Liver (tissue), 9 donors: ENCODE results near the gene NAGLU. TPM values are rescaled to one million over a fixed set of nuclear protein-coding genes. Genes with fewer than 3 reads are reported as not detected.

Source experiments
- DNase-seq: peaks from one replicate; pipeline ENCODE4 v3.0.0-alpha.2; 2017; ENCODE audit warnings: low spot score
- H3K27ac ChIP-seq, 2 donors: one replicate each; pipeline ENCODE4 v1.7.0; 2013; ENCODE audit warnings: inconsistent platforms in 2 of 2, low read length in 2 of 2, control low read depth in 1 of 2, low read depth in 1 of 2, mild to moderate bottlenecking in 1 of 2
- H3K27me3 ChIP-seq, 4 donors: one replicate each; pipeline versions ENCODE4 v1.6.1 to v1.7.0; 2013; ENCODE audit warnings: low read length in 3 of 4, inconsistent platforms in 1 of 4, mild to moderate bottlenecking in 1 of 4, moderate library complexity in 1 of 4; ENCODE audit not compliant: control insufficient read depth in 4 of 4, insufficient read depth in 4 of 4
- H3K36me3 ChIP-seq, 4 donors: one replicate each; pipeline versions ENCODE4 v1.6.1 to v1.7.0; 2013; ENCODE audit warnings: low read length in 3 of 4, mild to moderate bottlenecking in 3 of 4, low read depth in 1 of 4, moderate library complexity in 1 of 4; ENCODE audit not compliant: control insufficient read depth in 4 of 4, insufficient read depth in 3 of 4
- H3K4me1 ChIP-seq, 4 donors: one replicate each; pipeline versions ENCODE4 v1.6.1 to v1.7.0; 2013; ENCODE audit warnings: low read length in 3 of 4, mild to moderate bottlenecking in 3 of 4, moderate library complexity in 1 of 4; ENCODE audit not compliant: control insufficient read depth in 4 of 4, insufficient read depth in 4 of 4
- H3K4me3 ChIP-seq, 3 donors: one replicate each; pipeline versions ENCODE4 v1.6.1 to v1.7.0; 2013; ENCODE audit warnings: low read length in 3 of 3, control low read depth in 1 of 3, low read depth in 1 of 3, mild to moderate bottlenecking in 1 of 3
- H3K9ac ChIP-seq, 2 donors: one replicate each; pipeline ENCODE4 v1.7.0; 2013; ENCODE audit warnings: low read length in 2 of 2, mild to moderate bottlenecking in 2 of 2, moderate library complexity in 2 of 2, control low read depth in 1 of 2, low read depth in 1 of 2
- H3K9me3 ChIP-seq, 4 donors: one replicate each; pipeline versions ENCODE4 v1.6.1 to v1.7.0; 2013; ENCODE audit warnings: low read length in 3 of 4; ENCODE audit not compliant: control insufficient read depth in 4 of 4
- CTCF ChIP-seq: fragments of 150-350 bp; IDR thresholded peaks from 2 replicates; pipeline ENCODE4 v1.5.1; 2017; ENCODE audit warnings: improper control_type of control experiment, low read depth, low read length; ENCODE audit not compliant: missing input control
- EGR1 ChIP-seq, 2 donors: IDR thresholded peaks; 2 replicates each; pipeline ENCODE4 v1.6.1; 2016 to 2018; ENCODE audit warnings: antibody characterized with exemption in 2 of 2, low read depth in 2 of 2
- FOXA1 ChIP-seq: IDR thresholded peaks from 2 replicates; pipeline ENCODE4 v1.6.1; 2016; ENCODE audit warnings: antibody characterized with exemption
- FOXA2 ChIP-seq: IDR thresholded peaks from 2 replicates; pipeline ENCODE4 v1.6.1; 2016; ENCODE audit warnings: antibody characterized with exemption
- GABPA ChIP-seq, 2 donors: IDR thresholded peaks in 1 of 2; conservative IDR thresholded peaks in 1 of 2; 2 replicates each; pipeline ENCODE4 v1.6.1; 2016; ENCODE audit warnings: antibody characterized with exemption in 2 of 2, mild to moderate bottlenecking in 1 of 2, moderate library complexity in 1 of 2
- HNF4A ChIP-seq, 2 donors: conservative IDR thresholded peaks; 2 replicates each; pipeline ENCODE4 v1.6.1; 2016; ENCODE audit warnings: antibody characterized with exemption in 2 of 2, mild to moderate bottlenecking in 2 of 2
- HNF4G ChIP-seq: IDR thresholded peaks from 2 replicates; pipeline ENCODE4 v1.6.1; 2016; ENCODE audit warnings: antibody characterized with exemption
- JUND ChIP-seq, 2 donors: IDR thresholded peaks; 2 replicates each; pipeline ENCODE4 v1.6.1; 2016; ENCODE audit warnings: antibody characterized with exemption in 2 of 2
- MAX ChIP-seq: IDR thresholded peaks from 2 replicates; pipeline ENCODE4 v1.6.1; 2016; ENCODE audit warnings: antibody characterized with exemption
- NR2F2 ChIP-seq: IDR thresholded peaks from 2 replicates; pipeline ENCODE4 v1.6.1; 2016; ENCODE audit warnings: antibody characterized with exemption
- RAD21 ChIP-seq, 2 donors: IDR thresholded peaks; 2 replicates each; pipeline ENCODE4 v1.6.1; 2016; ENCODE audit warnings: antibody characterized with exemption in 2 of 2, mild to moderate bottlenecking in 2 of 2
- RXRA ChIP-seq, 2 donors: IDR thresholded peaks; 2 replicates each; pipeline ENCODE4 v1.6.1; 2017 to 2018; ENCODE audit warnings: antibody characterized with exemption in 2 of 2, mild to moderate bottlenecking in 1 of 2
- SP1 ChIP-seq: IDR thresholded peaks from 2 replicates; pipeline ENCODE4 v1.6.1; 2018; ENCODE audit warnings: antibody characterized with exemption, mild to moderate bottlenecking
- TAF1 ChIP-seq: conservative IDR thresholded peaks from 2 replicates; pipeline ENCODE4 v1.6.1; 2016; ENCODE audit warnings: antibody characterized with exemption, mild to moderate bottlenecking
- YY1 ChIP-seq: IDR thresholded peaks from 2 replicates; pipeline ENCODE4 v1.6.1; 2016; ENCODE audit warnings: antibody characterized with exemption, mild to moderate bottlenecking
- WGBS: extraction: QIAGEN DNeasy Blood & Tissue Kit; methylation state at CpG from one replicate; pipeline ENCODE4 v1.1.7; 2013; 5-methylcytosine and 5-hydroxymethylcytosine counted together
- polyA plus RNA-seq, 2 donors: library from polyadenylated mRNA; stranded (reverse) in 1 of 2; unstranded in 1 of 2; fragments of 200-250 nt in 1 of 2; fragments of >200 nt in 1 of 2; fragmentation: Nextera tagmentation in 1 of 2; extraction: Ambion mirVana in 1 of 2; gene quantifications; one replicate each; pipeline versions ENCODE4 v1.2.1 to v1.2.3, GENCODE V29; 2013 to 2015
- total RNA-seq, 2 donors: library from RNA; depleted of rRNA; stranded (reverse); fragments of >200 nt; gene quantifications; one replicate each; pipeline ENCODE4 v1.2.3, GENCODE V29; 2014
- TF ChIP-seq, protein P1 (sequence below): IDR thresholded peaks from 2 replicates; pipeline ENCODE4 v1.6.1; 2016; ENCODE audit warnings: antibody characterized with exemption
- TF ChIP-seq, protein P2 (sequence below): IDR thresholded peaks from 2 replicates; pipeline ENCODE4 v1.6.1; 2016; ENCODE audit warnings: antibody characterized with exemption, mild to moderate bottlenecking
- TF ChIP-seq, protein P3 (sequence below): IDR thresholded peaks from 2 replicates; pipeline ENCODE4 v1.6.1; 2016; ENCODE audit warnings: antibody characterized with exemption
- donor health status: healthy.
- donor health status: healthy.
- donor health status: healthy.
- donor health status: healthy.
- donor health status: healthy.

NAGLU gene
- total and polyA plus RNA-seq, 4 donors = 15.5 to 41.2 (median 28.9) TPM

GRCh38 chr17:42531455-42532354, 4.3 kb upstream of the NAGLU start:
- Histone ChIP-seq H3K36me3 (no peaks in the 10 kb centered on the region), H3K9me3 (no peaks in the 10 kb centered on the region), H3K9ac (peak overlapping the region in 1 of 2 donors; percentile 75), H3K4me3 (peak overlapping the region; percentile 11 to 55 (median 55)), H3K27me3 (no peaks in the 10 kb centered on the region), H3K27ac (peak overlapping the region; percentile 80 to 89), H3K4me1 (peaks cover 23 to 57% (median 44%) of the 10 kb centered on the region in 4 donors)
- TF ChIP-seq NR2F2 (peak; percentile 49), MAX (no peak), TAF1 (no peak), YY1 (no peak), FOXA1 (no peak), HNF4A (conservative IDR thresholded peaks at IDR 0.05) (no peak), JUND (IDR thresholded peaks at IDR 0.05) (no peak), SP1 (peak; percentile 46), HNF4G (no peak), CTCF (peak; percentile 48), RAD21 (IDR thresholded peaks at IDR 0.05) (peak; percentile 12 to 46), FOXA2 (no peak), EGR1 (IDR thresholded peaks at IDR 0.05; ENCODE audit: low read depth in 2 of 2) (no peak), RXRA (IDR thresholded peaks at IDR 0.05) (peak; percentile 34 to 58), GABPA (IDR thresholded peaks at IDR 0.05 in 1 of 2, conservative IDR thresholded peaks at IDR 0.05 in 1 of 2) (no peak)
- TF ChIP-seq, protein P1, sequence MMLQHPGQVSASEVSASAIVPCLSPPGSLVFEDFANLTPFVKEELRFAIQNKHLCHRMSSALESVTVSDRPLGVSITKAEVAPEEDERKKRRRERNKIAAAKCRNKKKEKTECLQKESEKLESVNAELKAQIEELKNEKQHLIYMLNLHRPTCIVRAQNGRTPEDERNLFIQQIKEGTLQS = no peak
- TF ChIP-seq, protein P2, sequence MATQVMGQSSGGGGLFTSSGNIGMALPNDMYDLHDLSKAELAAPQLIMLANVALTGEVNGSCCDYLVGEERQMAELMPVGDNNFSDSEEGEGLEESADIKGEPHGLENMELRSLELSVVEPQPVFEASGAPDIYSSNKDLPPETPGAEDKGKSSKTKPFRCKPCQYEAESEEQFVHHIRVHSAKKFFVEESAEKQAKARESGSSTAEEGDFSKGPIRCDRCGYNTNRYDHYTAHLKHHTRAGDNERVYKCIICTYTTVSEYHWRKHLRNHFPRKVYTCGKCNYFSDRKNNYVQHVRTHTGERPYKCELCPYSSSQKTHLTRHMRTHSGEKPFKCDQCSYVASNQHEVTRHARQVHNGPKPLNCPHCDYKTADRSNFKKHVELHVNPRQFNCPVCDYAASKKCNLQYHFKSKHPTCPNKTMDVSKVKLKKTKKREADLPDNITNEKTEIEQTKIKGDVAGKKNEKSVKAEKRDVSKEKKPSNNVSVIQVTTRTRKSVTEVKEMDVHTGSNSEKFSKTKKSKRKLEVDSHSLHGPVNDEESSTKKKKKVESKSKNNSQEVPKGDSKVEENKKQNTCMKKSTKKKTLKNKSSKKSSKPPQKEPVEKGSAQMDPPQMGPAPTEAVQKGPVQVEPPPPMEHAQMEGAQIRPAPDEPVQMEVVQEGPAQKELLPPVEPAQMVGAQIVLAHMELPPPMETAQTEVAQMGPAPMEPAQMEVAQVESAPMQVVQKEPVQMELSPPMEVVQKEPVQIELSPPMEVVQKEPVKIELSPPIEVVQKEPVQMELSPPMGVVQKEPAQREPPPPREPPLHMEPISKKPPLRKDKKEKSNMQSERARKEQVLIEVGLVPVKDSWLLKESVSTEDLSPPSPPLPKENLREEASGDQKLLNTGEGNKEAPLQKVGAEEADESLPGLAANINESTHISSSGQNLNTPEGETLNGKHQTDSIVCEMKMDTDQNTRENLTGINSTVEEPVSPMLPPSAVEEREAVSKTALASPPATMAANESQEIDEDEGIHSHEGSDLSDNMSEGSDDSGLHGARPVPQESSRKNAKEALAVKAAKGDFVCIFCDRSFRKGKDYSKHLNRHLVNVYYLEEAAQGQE = no peak
- TF ChIP-seq, protein P3, sequence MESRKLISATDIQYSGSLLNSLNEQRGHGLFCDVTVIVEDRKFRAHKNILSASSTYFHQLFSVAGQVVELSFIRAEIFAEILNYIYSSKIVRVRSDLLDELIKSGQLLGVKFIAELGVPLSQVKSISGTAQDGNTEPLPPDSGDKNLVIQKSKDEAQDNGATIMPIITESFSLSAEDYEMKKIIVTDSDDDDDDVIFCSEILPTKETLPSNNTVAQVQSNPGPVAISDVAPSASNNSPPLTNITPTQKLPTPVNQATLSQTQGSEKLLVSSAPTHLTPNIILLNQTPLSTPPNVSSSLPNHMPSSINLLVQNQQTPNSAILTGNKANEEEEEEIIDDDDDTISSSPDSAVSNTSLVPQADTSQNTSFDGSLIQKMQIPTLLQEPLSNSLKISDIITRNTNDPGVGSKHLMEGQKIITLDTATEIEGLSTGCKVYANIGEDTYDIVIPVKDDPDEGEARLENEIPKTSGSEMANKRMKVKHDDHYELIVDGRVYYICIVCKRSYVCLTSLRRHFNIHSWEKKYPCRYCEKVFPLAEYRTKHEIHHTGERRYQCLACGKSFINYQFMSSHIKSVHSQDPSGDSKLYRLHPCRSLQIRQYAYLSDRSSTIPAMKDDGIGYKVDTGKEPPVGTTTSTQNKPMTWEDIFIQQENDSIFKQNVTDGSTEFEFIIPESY = no peak
- 11% methylated on average over 60 of the region's 60 CpGs for whole genome bisulfite sequencing
- DNase-seq = peak; percentile 63
